ENCODE results near the gene IL20RA. TPM values are rescaled to one million over a fixed set of nuclear protein-coding genes. Genes with fewer than 3 reads are reported as not detected.
A peak's percentile ranks its signal among the peaks of the same experiment; 100 is the strongest.
"Not testable (repeated sequence)": the region's sequence is repeated elsewhere in the genome, so short reads cannot be mapped to it uniquely, and the experiment has no call there.

IL20RA gene, protein sequence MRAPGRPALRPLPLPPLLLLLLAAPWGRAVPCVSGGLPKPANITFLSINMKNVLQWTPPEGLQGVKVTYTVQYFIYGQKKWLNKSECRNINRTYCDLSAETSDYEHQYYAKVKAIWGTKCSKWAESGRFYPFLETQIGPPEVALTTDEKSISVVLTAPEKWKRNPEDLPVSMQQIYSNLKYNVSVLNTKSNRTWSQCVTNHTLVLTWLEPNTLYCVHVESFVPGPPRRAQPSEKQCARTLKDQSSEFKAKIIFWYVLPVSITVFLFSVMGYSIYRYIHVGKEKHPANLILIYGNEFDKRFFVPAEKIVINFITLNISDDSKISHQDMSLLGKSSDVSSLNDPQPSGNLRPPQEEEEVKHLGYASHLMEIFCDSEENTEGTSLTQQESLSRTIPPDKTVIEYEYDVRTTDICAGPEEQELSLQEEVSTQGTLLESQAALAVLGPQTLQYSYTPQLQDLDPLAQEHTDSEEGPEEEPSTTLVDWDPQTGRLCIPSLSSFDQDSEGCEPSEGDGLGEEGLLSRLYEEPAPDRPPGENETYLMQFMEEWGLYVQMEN
- polyA plus RNA-seq (2013, experiment 1 of 2; ENCODE audit: insufficient read length), result 0.51 TPM
- polyA plus RNA-seq (2013, experiment 2 of 2; ENCODE audit: insufficient read length), result 1.3 TPM

DNA sequence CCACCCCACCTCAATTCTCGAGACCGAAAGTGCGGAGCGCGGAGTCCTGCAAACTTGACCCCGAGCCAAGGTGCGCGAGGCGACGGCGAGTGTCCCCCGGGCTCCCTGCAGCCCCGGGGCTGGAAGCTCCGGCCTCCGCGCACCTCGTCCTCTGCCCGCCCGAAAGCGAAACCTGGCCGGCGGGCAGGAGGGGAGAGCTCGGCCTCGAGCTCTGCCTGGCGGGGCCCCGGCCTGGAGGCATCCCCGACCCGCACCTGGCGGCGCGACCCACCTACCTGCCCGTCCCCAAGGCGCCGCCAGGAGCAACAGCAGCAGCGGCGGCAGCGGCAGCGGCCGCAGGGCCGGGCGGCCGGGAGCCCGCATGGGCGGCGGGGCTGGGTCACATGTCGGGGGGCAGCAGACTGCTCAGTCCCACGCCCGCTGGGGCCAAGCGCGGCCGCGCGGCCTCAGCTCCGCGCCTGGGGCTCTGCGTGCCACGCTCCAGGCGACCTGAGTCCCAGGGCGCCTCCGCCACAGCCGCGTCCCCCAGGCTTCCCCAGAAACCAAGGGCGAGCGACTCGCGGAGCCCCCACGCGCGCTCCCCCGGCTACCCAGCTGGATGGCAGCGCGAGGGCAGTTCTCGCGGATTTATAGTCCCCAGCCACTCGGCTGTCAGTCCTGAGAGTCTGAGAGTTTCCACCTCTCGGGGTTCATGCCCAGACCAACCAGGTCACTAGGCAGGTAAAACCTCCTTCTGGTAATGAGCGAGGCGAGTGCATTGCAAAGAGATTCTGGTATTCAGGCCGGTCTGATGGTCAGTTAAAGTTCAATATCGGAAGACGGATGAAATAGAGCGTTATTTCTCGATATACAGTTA is at the start of gene IL20RA:
TSS of gene IL20RA (minus strand) at position 600 of the 856 bp plus-strand sequence. CDS start at position 363, 237 bp downstream.
- DNase-seq, result no peak

DNA sequence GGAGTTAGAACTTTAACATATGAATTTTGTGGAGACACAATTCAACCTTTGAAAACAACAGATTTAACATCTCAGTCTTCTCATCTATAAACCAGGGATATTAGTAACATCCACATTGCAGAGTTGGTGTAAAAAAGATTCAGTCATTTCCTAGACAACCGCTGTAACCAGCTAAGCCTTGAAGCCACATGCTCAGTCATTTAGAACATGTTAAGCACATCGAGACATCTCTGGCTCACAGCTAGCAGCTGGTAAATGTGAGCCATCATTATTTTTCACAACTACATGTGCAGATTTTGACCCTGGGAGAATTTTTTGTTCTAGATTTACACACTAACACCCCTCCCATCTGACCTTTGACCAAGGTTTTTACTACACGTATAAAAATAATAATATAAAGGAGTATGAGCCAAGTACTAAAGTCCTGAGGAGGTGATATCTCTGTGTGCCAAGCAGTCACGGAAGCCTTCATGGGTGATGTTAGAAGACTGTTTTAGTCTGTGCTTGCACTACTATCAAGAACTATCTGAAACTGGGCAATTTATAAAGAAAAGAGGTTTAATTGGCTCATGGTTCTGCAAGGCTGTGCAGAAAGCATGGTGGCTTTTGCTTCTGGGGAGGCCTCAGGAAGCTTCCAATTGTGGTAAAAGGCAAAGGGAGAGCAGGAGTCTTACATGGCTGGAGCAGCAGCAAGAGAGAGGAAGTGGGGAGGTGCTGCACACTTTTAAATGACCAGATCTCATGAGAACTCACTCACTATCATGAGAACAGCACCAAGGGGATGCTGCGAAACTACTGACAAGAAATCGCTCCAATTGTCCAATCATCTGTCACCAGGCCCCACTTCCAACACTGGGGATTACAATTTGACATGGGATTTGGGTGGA is 48.7 kb upstream of the IL20RA start:
- no peak for DNase-seq

- no peak for DNase-seq
These were observed 47.3 kb upstream of the IL20RA start for GRCh38 chr6:137092018-137092417.

DNA sequence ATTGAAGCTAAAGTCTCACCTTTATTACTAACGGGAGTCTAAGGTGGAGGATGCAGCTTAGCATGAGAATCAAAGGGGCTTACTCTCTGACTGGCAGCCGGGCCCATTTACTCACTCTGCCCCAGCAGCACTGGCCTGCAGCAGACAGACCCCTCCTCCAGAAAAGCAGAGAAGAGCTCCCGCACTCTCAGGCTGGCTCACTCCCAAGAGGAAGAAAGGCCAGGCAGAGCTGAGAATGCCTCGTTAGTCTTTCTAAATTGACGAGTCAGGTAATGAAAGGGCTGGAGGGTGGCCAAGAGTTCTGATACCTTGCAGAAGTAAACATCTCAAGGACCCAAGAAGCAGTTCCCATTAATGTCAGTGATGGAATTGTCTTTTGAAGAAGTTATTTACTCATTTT is 44.5 kb upstream of the IL20RA start:
- DNase-seq, result no peak

- DNase-seq, result no peak
These were observed 43.1 kb upstream of the IL20RA start for GRCh38 chr6:137087902-137088301.

GRCh38 chr6:137086031-137086430 is 41.3 kb upstream of the IL20RA start:
- no peak for DNase-seq

DNA sequence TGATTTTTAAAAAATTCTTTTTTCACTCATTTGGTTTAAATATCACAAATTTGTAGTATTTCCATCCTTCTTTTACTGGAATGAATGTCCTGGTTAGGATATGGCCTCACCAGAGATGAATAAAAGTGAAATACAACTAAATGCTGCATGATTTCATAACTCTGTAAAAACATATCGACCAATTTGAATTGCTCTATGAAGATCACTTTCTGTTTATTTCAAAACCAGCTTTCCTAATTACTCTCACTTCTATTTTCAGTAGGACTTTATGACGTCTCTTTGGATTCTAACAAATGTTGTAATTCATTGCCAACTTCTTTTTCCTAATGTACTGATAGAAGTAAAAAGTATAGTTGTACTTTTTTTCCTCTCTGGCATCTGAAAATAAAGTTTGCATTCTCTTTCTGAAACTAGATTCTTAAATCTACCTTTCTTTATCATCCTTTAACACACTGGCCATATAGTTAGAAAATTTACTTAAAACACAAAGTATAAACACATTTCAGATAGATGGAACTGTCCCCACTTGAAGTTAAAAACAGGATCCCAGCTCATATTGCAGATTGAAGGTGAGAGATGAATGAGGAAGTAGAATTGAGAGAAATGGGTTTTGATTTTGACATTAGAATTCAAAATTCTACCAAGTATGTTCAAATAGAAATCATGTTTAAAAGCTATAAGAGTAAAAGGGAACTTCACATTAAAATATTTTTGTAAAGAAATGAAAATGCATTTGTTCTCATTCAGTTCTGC is 40.3 kb upstream of the IL20RA start:
- DNase-seq, result no peak

GRCh38 chr6:137084090-137084489 is 39.3 kb upstream of the IL20RA start:
- DNase-seq, result no peak

DNA sequence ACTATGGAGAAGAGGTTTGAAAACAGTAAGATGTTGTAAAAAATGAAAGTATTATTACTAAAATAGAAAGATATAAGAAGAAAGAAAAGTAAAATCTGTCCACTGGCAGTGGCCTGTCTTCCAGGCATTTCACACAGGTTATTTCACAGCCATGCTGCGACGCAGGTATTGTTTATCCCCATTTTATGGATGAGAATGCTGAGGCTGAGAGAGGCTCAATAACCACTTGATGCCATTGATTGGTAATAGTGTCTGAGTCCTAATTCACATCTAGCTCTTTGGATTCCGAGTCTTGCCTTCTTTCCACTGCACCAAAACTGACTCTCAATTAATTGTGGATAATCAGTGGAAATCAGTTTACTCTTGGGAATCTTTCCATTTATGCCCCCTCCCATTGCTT is 37.2 kb upstream of the IL20RA start:
- DNase-seq, result no peak

GRCh38 chr6:137080711-137081110 is 35.9 kb upstream of the IL20RA start:
- no peak for DNase-seq

DNA sequence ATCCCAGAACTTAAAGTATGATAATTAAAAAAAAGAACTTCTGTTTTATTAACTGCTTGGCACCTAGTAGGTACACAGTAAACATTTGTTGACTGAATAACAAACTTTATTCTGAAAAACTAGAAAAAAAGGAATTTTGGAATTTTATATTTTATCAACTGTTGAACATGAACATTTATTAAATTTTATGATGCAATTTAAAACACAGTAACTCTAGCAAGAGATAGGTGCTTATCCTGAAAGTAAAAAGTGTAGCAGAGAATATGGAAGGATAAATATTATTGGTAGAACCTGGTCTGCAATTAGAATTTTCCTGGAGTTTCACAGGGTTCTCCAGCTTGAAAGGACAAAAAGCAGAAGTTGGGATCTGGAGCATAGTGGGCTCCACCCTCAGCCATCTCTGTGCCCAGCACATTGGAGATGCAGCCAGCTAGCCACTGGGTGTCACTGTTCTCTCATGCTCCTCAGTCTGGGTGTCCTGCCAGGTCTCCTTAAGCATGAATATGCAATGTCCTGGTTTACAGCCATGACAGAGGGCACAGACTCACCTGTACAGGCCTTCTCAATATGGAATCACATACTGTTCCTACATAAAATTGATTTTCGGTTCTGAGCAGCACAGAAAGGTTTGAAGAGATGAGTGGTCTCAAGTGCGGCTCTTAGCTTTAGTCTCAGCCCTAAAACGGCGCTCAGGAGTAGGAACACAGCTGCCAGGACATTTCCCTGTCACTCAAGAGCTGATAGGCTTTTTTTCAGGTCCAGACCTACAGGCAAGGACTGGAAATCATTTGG is 31.7 kb upstream of the IL20RA start:
- DNase-seq, result peak; percentile 68

DNA sequence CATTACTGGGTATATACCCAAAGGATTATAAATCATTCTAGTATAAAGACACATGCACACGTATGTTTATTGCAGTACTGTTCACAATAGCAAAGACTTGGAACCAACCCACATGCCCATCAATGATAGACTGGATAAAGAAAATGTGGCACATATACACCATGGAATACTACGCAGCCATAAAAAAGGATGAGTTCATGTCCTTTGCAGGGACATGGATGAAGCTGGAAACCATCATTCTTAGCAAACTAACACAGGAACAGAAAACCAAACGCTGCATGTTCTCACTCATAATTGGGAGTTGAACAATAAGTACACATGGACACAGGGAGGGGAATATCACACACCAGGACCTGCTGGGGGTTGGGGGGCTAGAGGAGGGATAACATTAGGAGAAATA is 31.0 kb upstream of the IL20RA start:
- DNase-seq, result not testable (repeated sequence)

DNA sequence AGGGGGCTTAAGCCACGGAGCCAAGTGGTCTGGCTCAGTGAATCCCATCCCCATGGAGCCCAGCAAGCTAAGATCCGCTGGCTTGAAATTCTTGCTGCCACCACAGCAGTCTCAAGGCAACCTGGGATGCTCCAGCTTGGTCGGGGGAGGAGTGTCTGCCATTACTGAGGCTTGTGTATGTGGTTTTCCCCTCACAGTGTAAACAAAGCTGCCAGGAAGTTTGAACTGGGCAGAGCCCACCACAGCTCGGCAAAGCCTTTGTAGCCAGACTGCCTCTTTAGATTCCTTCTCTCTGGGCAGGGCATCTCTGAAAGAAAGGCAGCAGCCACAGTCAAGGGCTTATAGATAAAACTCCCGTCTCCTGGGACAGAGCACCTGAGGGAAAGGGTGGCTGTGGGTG is 25.5 kb upstream of the IL20RA start:
- no peak for DNase-seq

DNA sequence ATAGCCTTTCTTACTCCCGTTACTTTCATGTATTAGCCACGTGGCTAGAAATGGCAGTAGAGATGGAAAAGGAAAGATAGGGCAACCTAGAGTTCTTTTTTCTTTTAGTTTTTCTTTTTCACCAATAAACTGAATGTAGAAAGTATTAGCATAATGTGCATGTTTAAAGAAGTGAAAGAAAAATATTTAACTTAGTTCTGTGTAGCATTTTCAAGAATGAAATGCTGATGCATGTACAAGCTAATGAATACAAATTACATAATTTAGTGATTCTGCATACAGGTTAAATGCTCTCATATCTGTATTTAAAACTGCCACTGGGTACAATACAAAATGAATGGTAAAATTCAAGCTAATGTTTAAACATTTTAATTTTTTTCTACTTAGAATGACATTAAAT is 22.6 kb upstream of the IL20RA start:
- no peak for DNase-seq

DNA sequence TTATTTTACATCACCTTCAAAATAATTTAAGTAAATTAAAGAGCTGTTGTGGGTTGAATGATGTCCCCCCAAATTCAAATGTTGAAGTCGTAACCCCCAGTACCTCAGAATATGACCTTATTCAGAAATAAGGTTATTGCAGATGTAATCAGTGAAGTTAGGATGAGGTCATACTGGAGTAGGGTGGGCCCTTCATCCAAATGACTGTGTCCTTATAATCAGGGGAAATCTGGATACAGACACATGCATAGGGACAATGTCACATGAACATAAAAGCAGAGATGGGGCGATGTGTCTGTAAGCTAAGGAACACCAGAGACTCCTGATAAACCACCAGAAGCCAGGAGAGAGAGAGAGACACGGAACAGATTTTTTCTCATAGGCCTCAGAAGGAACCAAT is 13.3 kb upstream of the IL20RA start:
- no peak for DNase-seq

GRCh38 chr6:137056121-137056880 is 11.5 kb upstream of the IL20RA start:
- DNase-seq, result peak; percentile 15

- no peak for DNase-seq
These were observed 7.2 kb upstream of the IL20RA start for GRCh38 chr6:137051790-137052472.

DNA sequence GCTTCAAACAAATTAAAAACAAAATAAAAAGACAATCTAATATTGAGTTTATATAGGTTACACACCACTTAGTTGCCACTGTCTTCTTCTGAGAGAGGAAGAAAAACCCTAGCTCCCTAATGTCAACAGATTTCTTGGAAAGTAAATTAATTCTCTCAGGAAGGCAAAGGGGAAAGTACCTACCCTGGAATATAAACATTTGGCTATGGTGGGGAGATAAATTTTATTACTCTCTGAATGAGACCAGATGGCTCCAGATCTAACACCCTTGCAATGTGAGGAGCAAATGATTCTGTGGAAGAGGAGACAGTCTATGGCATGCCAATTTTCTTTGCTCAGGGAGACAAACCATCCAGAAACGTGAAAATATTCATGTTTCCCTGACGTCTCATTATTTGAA is 4.3 kb upstream of the IL20RA start:
- DNase-seq, result no peak

GRCh38 chr6:137046871-137047412 is 2.2 kb upstream of the IL20RA start:
- DNase-seq, result no peak
